Fibroblast of lung (primary cell): Measurements from ENCODE around the gene SLC39A7.

Experiments
- EZH2 ChIP-seq: IDR thresholded peaks from 2 replicates; pipeline ENCODE4 v1.5.1; 2012; ENCODE audit warnings: low read length, control low read depth, mild to moderate bottlenecking; ENCODE audit errors: missing control alignments
- TF ChIP-seq, protein P1 (sequence below), 2 donors: IDR thresholded peaks in 1 of 2; conservative IDR thresholded peaks in 1 of 2; 1 replicate in 1 of 2; 2 replicates in 1 of 2; pipeline ENCODE4 v1.5.1; 2011 to 2012; ENCODE audit warnings: low read length in 2 of 2, control low read depth in 1 of 2, inconsistent platforms in 1 of 2, low read depth in 1 of 2, mild to moderate bottlenecking in 1 of 2

DNA sequence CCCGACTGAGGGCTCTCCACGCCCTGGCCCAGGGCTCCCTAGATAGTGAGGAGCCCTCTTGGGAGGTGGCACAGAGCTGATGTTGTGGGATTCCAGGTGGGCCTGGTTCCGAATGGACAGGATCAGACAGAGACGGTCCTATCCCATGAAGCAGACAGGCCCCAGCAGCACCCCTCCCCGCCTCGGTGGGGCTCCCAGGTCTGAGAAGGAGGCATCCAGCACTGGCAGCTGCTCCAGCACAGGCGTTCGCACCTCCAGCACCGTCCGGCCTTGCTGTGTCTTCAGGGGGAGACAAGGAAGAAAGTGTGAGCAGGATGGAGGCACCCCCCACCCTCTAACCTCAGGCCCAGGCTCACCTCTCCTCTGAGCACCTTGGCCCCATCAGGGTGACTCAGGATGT is 37.1 kb upstream of the SLC39A7 start:
- TF ChIP-seq, protein P1, sequence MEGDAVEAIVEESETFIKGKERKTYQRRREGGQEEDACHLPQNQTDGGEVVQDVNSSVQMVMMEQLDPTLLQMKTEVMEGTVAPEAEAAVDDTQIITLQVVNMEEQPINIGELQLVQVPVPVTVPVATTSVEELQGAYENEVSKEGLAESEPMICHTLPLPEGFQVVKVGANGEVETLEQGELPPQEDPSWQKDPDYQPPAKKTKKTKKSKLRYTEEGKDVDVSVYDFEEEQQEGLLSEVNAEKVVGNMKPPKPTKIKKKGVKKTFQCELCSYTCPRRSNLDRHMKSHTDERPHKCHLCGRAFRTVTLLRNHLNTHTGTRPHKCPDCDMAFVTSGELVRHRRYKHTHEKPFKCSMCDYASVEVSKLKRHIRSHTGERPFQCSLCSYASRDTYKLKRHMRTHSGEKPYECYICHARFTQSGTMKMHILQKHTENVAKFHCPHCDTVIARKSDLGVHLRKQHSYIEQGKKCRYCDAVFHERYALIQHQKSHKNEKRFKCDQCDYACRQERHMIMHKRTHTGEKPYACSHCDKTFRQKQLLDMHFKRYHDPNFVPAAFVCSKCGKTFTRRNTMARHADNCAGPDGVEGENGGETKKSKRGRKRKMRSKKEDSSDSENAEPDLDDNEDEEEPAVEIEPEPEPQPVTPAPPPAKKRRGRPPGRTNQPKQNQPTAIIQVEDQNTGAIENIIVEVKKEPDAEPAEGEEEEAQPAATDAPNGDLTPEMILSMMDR (conservative IDR thresholded peaks at IDR 0.05 in 1 of 2, IDR thresholded peaks at IDR 0.05 in 1 of 2; ENCODE audit: low read depth in 1 of 2, low read length in 2 of 2), result no peak
- no peak for TF ChIP-seq EZH2
